ENCODE measurements around the gene ITFG1.

Gene ITFG1

GRCh38 chr16:47460711-47461597 lies at the start of gene ITFG1, which contains the start of gene PHKB:
Gene ITFG1 (minus strand): TSS chr16:47461063. CDS start chr16:47461045, 18 bp downstream.
Gene PHKB (plus strand): TSS chr16:47461331. CDS start chr16:47461351, 20 bp downstream.
- FAIRE-seq, result peak; percentile 26
- DNase-seq (ENCODE audit: insufficient read length, low spot score), result peak; percentile 60

GRCh38 chr16:47507701-47508100 lies 46.8 kb upstream of the ITFG1 start:
- DNase-seq (ENCODE audit: insufficient read length, low spot score) (no peak), FAIRE-seq (no peak)

GRCh38 chr16:47506800-47507199 lies 45.9 kb upstream of the ITFG1 start:
- no peak for DNase-seq (ENCODE audit: insufficient read length, low spot score)
- no peak for FAIRE-seq

GRCh38 chr16:47504599-47504998 lies 43.7 kb upstream of the ITFG1 start:
- DNase-seq (ENCODE audit: insufficient read length, low spot score), result no peak
- FAIRE-seq, result no peak

GRCh38 chr16:47503936-47504335 lies 43.1 kb upstream of the ITFG1 start:
- FAIRE-seq (no peak), DNase-seq (ENCODE audit: insufficient read length, low spot score) (no peak)

GRCh38 chr16:47499700-47500264 lies 38.9 kb upstream of the ITFG1 start:
- DNase-seq (ENCODE audit: insufficient read length, low spot score) (no peak), FAIRE-seq (no peak)

- DNase-seq (ENCODE audit: insufficient read length, low spot score) (no peak), FAIRE-seq (peak; percentile 33)
Measured at GRCh38 chr16:47499080-47499699, 38.3 kb upstream of the ITFG1 start.

GRCh38 chr16:47493381-47494337 lies 32.8 kb upstream of the ITFG1 start:
- DNase-seq (ENCODE audit: insufficient read length, low spot score) (no peak), FAIRE-seq (no peak)

GRCh38 chr16:47492428-47493377 lies 31.8 kb upstream of the ITFG1 start:
- no peak for DNase-seq (ENCODE audit: insufficient read length, low spot score)
- peak; percentile 93 for FAIRE-seq

GRCh38 chr16:47492036-47492427 lies 31.2 kb upstream of the ITFG1 start:
- DNase-seq (ENCODE audit: insufficient read length, low spot score) (no peak), FAIRE-seq (peak; percentile 68)

GRCh38 chr16:47490471-47490870 lies 29.6 kb upstream of the ITFG1 start:
- DNase-seq (ENCODE audit: insufficient read length, low spot score) (no peak), FAIRE-seq (no peak)

GRCh38 chr16:47488051-47488450 lies 27.2 kb upstream of the ITFG1 start:
- no peak for DNase-seq (ENCODE audit: insufficient read length, low spot score)
- no peak for FAIRE-seq

- FAIRE-seq (peak; percentile 64), DNase-seq (ENCODE audit: insufficient read length, low spot score) (no peak)
Measured at GRCh38 chr16:47486856-47487255, 26.0 kb upstream of the ITFG1 start.

GRCh38 chr16:47483616-47484015 lies 22.8 kb upstream of the ITFG1 start:
- DNase-seq (ENCODE audit: insufficient read length, low spot score) (no peak), FAIRE-seq (no peak)

GRCh38 chr16:47481698-47482374 lies 21.0 kb upstream of the ITFG1 start:
- DNase-seq (ENCODE audit: insufficient read length, low spot score) (no peak), FAIRE-seq (peak; percentile 81)

GRCh38 chr16:47480410-47480809 lies 19.5 kb upstream of the ITFG1 start:
- DNase-seq (ENCODE audit: insufficient read length, low spot score) (no peak), FAIRE-seq (peak; percentile 73)

GRCh38 chr16:47477679-47478078 lies 16.8 kb upstream of the ITFG1 start:
- no peak for FAIRE-seq

GRCh38 chr16:47476654-47477345 lies 15.9 kb upstream of the ITFG1 start:
- FAIRE-seq, result peak; percentile 42
- no peak for DNase-seq (ENCODE audit: insufficient read length, low spot score)

More at GRCh38 chr16:47477679-47478078, 16.8 kb upstream of the ITFG1 start:
- no peak for DNase-seq (ENCODE audit: insufficient read length, low spot score)

Data from GM19239 (cell line).